ENCODE measurements around the gene ASCL5. TPM values are rescaled to one million over a fixed set of nuclear protein-coding genes. Genes with fewer than 3 reads are reported as not detected.
A peak's percentile ranks its signal among the peaks of the same experiment; 100 is the strongest.

ASCL5 gene
- total RNA-seq, 1 donor from 2014 or later: not detected

DNA sequence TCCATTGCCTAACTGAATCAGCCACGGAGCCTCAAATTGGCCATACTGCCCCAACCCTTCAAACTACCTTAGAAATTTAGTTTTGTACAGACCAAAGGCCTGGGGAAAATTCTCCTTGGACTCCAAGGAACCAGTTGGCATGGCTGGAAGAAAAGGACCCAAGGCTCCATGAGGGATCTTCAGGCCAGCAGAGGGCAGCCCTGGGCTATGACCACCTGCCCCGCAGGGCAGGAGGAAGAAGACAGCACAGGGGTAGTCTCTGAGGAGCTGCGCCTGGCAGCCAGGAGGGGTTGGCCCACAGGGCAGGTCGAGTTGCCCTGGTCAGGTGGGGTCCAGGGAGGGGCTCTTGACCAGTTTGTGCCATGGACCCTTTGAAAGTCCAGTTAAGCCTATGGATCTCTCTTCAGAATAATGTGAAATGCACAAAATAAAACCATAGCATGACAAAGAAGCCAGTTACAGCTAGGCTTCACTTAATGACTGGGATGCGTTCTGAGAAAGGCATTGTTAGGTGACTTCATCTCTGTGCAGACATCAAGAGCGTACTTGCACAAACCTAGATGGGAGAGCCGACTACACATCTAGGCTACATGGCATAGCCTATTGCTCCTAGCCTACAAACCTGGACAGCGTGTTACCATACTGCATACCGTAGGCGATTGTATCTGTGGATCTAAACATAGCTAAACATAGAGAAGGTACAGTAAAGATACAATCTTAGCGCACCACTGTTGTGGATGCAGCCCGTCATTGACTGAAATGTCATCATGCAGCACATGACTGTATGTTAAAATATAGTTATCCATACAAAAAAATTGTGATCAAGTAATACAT lies 40.9 kb downstream of the ASCL5 start:
- DNase-seq: peak; percentile 65

DNA sequence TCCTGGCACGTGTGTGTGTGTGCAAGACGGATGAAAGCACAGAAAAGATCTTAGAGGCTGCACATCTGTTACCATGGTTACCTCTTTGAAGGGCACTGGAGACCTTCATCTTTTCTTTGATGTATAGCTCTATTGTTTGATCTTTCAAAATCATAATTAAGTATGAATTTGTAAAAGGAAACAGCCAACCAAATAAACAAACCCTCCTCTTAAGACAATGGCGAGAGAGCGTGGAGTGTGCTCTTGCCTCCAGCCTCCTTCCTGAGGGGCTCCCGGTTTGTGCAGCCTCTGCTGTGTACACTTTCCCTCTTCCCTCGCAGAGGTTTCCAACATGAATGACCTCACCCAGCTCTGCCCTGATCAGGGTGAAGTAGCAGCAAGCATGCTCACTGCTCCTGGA lies 42.7 kb downstream of the ASCL5 start:
- DNase-seq: no peak

DNA sequence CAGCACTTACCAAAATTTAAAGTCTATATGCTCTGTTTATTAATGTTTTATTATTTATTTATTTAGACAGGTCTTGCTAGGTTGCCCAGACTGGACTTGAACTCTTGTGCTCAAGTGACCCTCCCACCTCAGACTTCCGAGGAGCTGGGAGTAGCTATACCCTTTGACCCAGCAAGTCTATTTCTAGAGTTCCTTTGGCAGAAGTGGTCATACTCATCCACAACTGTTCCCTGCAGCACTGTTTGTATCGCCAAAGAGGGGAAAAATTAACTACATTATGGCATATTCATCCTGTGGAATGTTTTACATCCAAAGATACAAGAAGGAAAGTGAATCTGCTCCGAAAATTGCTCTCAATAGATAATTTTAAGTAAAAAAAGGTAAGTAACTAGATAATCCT lies 43.2 kb downstream of the ASCL5 start:
- no peak for DNase-seq

DNA sequence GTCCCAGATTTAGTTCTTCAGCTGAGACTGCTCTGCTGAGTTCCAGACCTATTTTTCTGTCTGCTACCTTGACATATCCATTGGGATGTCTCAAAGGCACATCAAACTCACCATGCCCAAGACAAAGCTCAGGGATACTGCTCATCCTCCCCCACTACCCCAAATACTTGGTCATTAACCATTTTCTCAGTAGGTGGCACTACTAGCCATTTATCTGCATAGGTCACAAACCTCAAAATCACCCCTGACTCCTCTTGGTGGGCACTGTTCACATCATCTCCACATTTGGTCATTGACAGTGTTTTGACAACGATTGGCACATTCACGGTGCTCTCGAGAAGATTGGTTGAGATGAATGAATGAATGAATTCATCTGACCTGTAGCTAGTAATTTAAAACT lies 46.8 kb downstream of the ASCL5 start:
- DNase-seq: no peak

DNA sequence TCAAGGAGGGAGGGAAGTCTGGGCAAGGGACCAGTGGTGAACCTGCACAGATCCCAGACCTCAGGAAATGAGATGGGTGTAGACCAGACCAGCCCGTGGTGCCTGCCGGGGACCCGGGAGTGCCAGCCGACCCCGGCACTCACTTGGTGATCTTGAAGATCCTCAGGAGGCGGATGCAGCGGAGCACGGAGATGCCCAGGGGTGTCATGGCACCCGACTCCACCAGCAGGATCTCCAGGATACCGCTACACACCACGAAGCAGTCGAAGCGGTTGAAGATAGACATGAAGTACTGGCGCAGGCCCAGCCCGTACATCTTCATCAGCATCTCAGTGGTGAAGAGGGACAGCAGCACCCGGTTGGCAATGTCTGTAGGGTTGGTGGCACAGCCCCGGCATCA lies 49.2 kb downstream of the ASCL5 start:
- no peak for DNase-seq

DNA sequence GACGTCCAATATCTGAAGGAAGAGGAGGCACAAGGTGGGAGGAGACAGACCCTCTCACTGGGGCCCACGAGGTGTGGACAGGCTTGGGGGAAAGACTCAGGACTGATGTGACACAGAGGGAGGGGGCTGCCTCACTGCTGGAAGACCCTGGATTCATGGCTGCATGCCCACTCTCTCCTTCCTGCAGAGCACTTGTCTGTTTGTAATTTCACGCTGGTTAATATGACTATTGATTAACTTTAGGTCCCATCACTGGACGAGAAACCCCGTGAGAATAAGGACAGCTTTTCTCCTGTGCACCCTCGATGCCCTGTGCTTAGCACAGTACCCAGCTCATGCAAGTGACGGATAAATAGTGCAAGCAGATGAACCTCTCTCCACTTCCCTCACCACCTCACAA lies 49.9 kb downstream of the ASCL5 start:
- no peak for DNase-seq

DNA sequence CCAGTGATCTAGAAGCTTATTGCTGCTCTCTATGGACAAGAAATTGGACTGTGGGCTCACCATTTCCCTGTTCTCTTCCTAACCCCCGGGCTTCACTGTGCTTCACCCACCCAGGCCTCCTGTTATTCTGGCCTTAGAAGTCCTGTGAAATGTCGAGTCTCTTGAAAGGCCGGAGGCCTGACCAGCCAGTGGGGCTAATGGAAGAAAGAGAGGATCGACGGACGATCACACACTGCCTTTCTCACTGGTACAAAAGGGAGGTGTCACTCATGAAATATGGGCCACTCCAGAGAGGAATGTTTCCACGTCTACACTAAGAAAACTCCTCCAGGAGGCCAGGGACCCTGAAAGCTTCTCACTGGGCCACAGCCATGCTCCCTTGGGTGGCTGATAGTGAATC lies 50.9 kb downstream of the ASCL5 start:
- DNase-seq: no peak

DNA sequence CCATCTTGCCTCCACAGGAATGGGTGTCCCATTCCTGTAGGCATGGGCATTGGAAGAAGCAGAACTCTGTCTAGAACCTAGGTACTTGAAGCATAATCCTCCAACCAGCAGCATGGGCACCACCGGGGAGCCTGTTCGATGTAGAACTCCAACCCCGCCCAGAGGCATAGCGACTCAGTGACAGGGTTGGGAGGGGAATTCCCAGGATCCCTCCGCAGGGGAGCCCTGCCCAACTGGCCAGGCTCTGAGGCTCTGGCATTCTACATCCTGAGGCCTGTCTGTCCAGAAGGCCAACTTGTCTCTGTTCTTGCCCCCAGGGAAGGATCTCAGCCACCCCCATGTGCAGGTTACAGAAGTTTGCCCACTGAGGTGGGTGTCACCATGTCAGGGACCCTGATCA lies 53.0 kb downstream of the ASCL5 start:
- DNase-seq: no peak

DNA sequence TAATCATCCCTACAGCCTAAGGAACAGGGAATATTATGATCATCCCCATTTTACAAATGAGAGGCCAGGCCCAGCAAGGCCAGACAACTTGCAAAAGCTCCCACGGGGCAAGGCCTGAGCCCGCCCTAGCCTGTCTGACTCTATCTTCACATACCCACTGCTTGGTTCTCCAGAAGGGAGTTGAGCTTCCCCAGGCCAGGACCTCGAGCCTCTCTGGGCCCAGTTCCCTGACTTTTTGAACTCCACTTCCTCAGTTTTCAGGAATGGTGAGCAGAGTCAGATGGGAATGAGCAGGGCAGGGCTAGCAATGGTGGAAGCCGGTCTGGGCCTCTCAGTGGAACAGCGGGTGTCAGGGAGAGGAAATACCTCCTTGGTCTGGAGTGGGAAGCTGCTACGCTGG lies 54.1 kb downstream of the ASCL5 start:
- DNase-seq: no peak

DNA sequence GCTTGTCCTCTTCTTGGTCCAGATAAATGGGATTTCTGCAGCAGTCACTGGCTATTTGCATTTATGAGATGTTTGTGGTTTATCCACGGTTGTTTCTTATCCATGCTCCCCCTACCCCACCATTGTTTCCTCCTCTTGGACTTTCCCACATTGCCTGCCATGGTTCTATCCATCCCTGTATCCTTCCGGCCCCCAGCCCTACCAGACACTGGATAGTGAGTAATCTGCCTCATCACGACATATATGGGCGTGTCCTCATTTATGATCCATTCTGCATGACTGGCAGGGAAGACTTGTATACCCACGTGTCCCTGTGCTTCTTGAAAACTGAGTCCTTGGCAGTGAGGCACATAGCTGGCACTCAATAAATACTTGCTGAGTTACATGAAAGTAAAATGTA lies 54.8 kb downstream of the ASCL5 start:
- DNase-seq: no peak

DNA sequence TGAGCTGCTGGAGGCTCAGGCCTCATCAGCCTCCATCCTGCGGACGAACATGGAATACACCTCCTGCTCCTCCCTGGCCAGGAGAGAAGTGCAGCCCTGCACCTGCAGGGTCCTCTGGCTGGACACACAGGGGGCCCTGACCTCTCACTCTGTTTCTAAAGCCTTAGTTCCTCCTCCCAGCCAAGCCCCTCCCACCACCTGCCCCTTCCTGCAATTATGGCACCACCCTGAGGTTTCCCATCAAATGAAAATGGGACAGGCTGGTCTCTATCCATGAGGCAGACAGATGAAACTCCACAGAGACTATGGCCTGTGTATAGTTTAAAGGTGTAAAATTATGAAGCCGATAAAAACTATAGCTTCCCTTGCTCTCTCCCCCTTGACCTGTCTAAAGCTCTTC lies 57.3 kb downstream of the ASCL5 start:
- DNase-seq: no peak

DNA sequence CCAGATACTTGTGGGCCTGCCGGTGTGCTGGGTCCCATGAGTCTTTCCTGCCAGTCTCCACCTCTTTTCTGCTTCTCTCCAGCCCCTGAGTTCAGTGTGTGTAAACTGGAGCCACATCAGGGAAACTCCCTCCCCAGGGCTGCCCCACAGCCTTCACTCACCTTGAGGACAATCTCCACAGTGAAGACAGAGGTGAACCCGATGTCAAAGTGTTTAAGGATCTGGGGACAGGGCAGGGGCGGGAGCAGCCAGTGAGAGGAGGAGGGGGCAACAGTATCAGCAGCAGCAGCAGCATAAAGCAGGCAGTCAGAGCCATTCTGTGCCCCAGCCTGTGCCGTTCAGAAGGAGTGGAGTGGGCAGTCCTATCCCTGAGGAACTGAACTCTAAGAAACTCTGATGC lies 58.0 kb downstream of the ASCL5 start:
- DNase-seq: no peak

DNA sequence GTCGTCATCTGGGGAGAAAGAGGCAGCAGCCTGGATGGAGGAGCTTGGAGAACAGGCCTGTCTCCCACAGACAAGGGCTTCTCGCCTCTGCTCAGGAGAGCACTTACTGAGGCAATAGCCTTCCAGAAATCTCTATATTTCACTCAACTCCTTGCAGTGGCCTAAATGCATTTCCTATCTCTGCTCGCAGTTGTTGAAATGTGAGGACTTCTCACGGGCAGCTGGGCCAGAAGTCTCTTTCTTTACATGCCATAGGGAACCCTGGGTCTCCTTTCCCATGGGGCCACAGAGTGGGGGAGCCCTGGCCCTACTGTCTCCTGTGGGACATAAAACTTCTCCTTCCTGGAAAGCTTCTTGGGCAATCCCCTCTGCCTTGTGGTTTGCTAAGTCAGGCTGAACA lies 60.0 kb downstream of the ASCL5 start:
- no peak for DNase-seq

DNA sequence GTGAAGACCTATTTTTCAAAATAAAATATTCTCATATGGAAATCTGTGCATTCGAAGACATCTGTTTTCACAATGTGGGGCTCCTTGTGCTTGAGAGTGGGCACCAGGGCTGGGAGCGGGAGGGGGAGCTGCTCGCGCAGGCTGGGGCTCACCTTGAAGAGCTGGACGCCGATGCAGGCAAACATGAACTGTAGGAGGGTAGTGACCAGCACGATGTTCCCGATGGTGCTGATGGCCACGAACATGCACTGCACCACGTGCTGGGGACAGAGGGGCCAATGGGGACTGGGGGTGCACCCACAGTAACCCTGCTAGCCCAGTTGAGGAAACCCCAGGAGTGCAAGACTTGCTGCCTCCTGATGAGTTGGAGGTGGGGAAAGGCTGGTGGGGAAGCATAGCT lies 61.3 kb downstream of the ASCL5 start:
- no peak for DNase-seq

DNA sequence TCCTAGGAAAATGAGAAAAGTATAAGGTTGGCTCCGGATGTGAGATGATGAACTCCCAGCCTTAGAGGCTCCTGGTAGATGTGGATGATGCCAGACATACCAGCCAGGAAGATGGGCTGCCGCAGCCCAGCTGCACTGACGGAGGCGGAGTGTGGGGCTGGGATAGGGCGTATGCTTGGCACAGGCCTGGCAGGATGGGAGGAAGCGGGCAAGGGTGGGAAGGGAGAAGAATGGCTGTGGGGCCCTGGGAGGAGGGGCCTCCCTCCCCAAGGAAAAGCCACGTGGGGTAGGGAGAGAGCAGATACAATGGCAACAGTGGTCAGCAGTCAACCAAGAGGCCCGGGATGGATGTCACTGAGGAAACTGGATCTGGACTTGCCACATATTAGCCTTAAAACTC lies 62.2 kb downstream of the ASCL5 start:
- DNase-seq: no peak

Other genes with a start within 250 kb of the ASCL5 start
- gene INAVA, start 232.3 kb downstream of the ASCL5 start, total RNA-seq: 11.7 TPM
- gene KIF21B, start 103.5 kb downstream of the ASCL5 start, total RNA-seq: 1.3 TPM
- 74.9 TPM for gene CACNA1S, start 14.8 kb downstream of the ASCL5 start, total RNA-seq
- gene TMEM9, start 27.3 kb upstream of the ASCL5 start, total RNA-seq: 67.7 TPM
- 0.21 TPM for gene IGFN1, start 63.6 kb upstream of the ASCL5 start, total RNA-seq
- 137 TPM for gene PKP1, start 156.3 kb upstream of the ASCL5 start, total RNA-seq